IMR-90 (cell line): Measurements from ENCODE around the gene LCTL. TPM values are rescaled to one million over a fixed set of nuclear protein-coding genes. Genes with fewer than 3 reads are reported as not detected.

Source experiments
- CHD1 ChIP-seq: IDR thresholded peaks from 2 replicates; pipeline ENCODE4 v1.6.1; 2012; ENCODE audit warnings: low read depth, low read length, improper control_type of control experiment
- RFX5 ChIP-seq: IDR thresholded peaks from 2 replicates; pipeline ENCODE4 v1.8.0; 2012; ENCODE audit warnings: low read depth, mild to moderate bottlenecking, low read length, moderate library complexity
- SMC3 ChIP-seq: fragments of 150-350 bp; IDR thresholded peaks from 2 replicates; pipeline ENCODE4 v1.6.1; 2016; ENCODE audit warnings: low read depth, mild to moderate bottlenecking, antibody characterized with exemption, low read length, moderate library complexity
- polyA plus RNA-seq, 3 experiments: library from polyadenylated mRNA; depleted of rRNA; stranded (reverse); fragments of >200 nt; gene quantifications; 2 replicates each; pipeline ENCODE4 v1.2.3, GENCODE V29; 2012; ENCODE audit warnings: low replicate concordance in 1 of 3
- total RNA-seq: library from RNA; depleted of rRNA; stranded (reverse); fragments of >200 nt; gene quantifications from 2 replicates; pipeline ENCODE4 v1.2.3, GENCODE V29; 2012

LCTL gene
- total and polyA plus RNA-seq, 2 of the 4 experiments (the other 2 are of a cell fraction): 10.3 to 10.4 TPM

GRCh38 chr15:66504563-66505429, 61.0 kb downstream of the LCTL start, which contains the start of the genes RPL4 and ZWILCH (continued):
- 0 out of 2 replicates have a peak, but pooled peaks have one; percentile 4 for TF ChIP-seq CHD1
- TF ChIP-seq RFX5: no peak
- no peak for TF ChIP-seq SMC3
